Limb (tissue), 2 donors: ENCODE results near the gene TOGARAM2.

Source experiments
- DNase-seq, 2 donors: peaks; one replicate each; pipeline ENCODE4 v3.0.0-alpha.2; 2016; ENCODE audit errors: extremely low spot score in 2 of 2

The TOGARAM2 gene

GRCh38 chr2:29017716-29018435, 36.8 kb downstream of the TOGARAM2 start:
- DNase-seq: no peak

- DNase-seq: no peak
These were observed 40.8 kb downstream of the TOGARAM2 start for GRCh38 chr2:29021886-29022285.

GRCh38 chr2:29022679-29023078, 41.6 kb downstream of the TOGARAM2 start:
- DNase-seq: peak in 1 of 2 donors; percentile 65

- DNase-seq: no peak
These were observed 42.1 kb downstream of the TOGARAM2 start for GRCh38 chr2:29023188-29023587.

GRCh38 chr2:29024882-29025430, 43.9 kb downstream of the TOGARAM2 start:
- no peak for DNase-seq

- DNase-seq: no peak
These were observed 44.6 kb downstream of the TOGARAM2 start for GRCh38 chr2:29025711-29026110.

- no peak for DNase-seq
These were observed 49.9 kb downstream of the TOGARAM2 start for GRCh38 chr2:29031046-29031445.

- DNase-seq: no peak
These were observed 51.1 kb downstream of the TOGARAM2 start for GRCh38 chr2:29032189-29032588.

GRCh38 chr2:29033172-29033571, 52.1 kb downstream of the TOGARAM2 start:
- DNase-seq: no peak

GRCh38 chr2:29033656-29034055, 52.6 kb downstream of the TOGARAM2 start:
- no peak for DNase-seq

GRCh38 chr2:29035016-29035745, 54.1 kb downstream of the TOGARAM2 start:
- DNase-seq: no peak

GRCh38 chr2:29039718-29040480, 58.8 kb downstream of the TOGARAM2 start:
- DNase-seq: no peak

- DNase-seq: no peak
These were observed 59.5 kb downstream of the TOGARAM2 start for GRCh38 chr2:29040552-29040951.

- no peak for DNase-seq
These were observed 60.1 kb downstream of the TOGARAM2 start for GRCh38 chr2:29041161-29041660.

- peak; percentile 58 to 61 for DNase-seq
These were observed 61.5 kb downstream of the TOGARAM2 start for GRCh38 chr2:29042561-29043075.

GRCh38 chr2:29044459-29044858, 63.4 kb downstream of the TOGARAM2 start:
- DNase-seq: no peak

- no peak for DNase-seq
These were observed 65.2 kb downstream of the TOGARAM2 start for GRCh38 chr2:29046321-29046720.

GRCh38 chr2:29047083-29047845, 66.2 kb downstream of the TOGARAM2 start:
- DNase-seq: no peak

GRCh38 chr2:29050591-29050990, 69.5 kb downstream of the TOGARAM2 start:
- DNase-seq: no peak

- DNase-seq: no peak
These were observed 70.6 kb downstream of the TOGARAM2 start for GRCh38 chr2:29051730-29052129.

GRCh38 chr2:29052807-29053206, 71.7 kb downstream of the TOGARAM2 start:
- DNase-seq: no peak
